DMS79 treated with DMSO at 0.1 percent for 48 hours (cell line): ENCODE measurements around the gene RPLP2.
A peak's percentile ranks its signal among the peaks of the same experiment; 100 is the strongest.

Source experiments
- DNase-seq: peaks from one replicate; lab custom pipeline; 2025; lab: John Stamatoyannopoulos, UW

Gene RPLP2

GRCh38 chr11:836700-837099 lies 26.9 kb downstream of the RPLP2 start:
- DNase-seq = no peak

GRCh38 chr11:837189-837989 lies 27.6 kb downstream of the RPLP2 start:
- no peak for DNase-seq

- DNase-seq = no peak
Measured at GRCh38 chr11:837990-838307, 28.2 kb downstream of the RPLP2 start.

- no peak for DNase-seq
Measured at GRCh38 chr11:838441-839279, 28.9 kb downstream of the RPLP2 start.

- no peak for DNase-seq
Measured at GRCh38 chr11:839280-839623, 29.5 kb downstream of the RPLP2 start.

GRCh38 chr11:839875-840617 lies 30.3 kb downstream of the RPLP2 start:
- no peak for DNase-seq

- DNase-seq = no peak
Measured at GRCh38 chr11:841981-842369, 32.2 kb downstream of the RPLP2 start.

GRCh38 chr11:842370-843002 lies 32.7 kb downstream of the RPLP2 start, which contains the start of the genes POLR2L and TSPAN4:
POLR2L (minus strand) TSS chr11:842529; CDS start chr11:842508, 21 bp downstream.
TSPAN4 (plus strand) TSS chr11:842852; CDS start chr11:850305, 7,453 bp downstream.
- DNase-seq = peak; percentile 66

- DNase-seq = no peak
Measured at GRCh38 chr11:843086-843734, 33.4 kb downstream of the RPLP2 start.

GRCh38 chr11:843818-844692 lies 34.3 kb downstream of the RPLP2 start:
- DNase-seq = no peak

GRCh38 chr11:844693-845644 lies 35.2 kb downstream of the RPLP2 start:
- no peak for DNase-seq

GRCh38 chr11:845872-846495 lies 36.2 kb downstream of the RPLP2 start:
- no peak for DNase-seq

GRCh38 chr11:846496-847098 lies 36.8 kb downstream of the RPLP2 start:
- DNase-seq = no peak

GRCh38 chr11:847876-848275 lies 38.1 kb downstream of the RPLP2 start:
- DNase-seq = no peak

GRCh38 chr11:848380-848931 lies 38.7 kb downstream of the RPLP2 start:
- DNase-seq = no peak

- peak; percentile 20 for DNase-seq
Measured at GRCh38 chr11:849104-849824, 39.5 kb downstream of the RPLP2 start.

GRCh38 chr11:849951-850774 lies 40.4 kb downstream of the RPLP2 start:
- DNase-seq = no peak
